Breast epithelium (tissue), 3 donors: ENCODE data around the gene DOP1A.

ENCODE experiments used
- POLR2A ChIP-seq: fragments of 450-650 bp; IDR thresholded peaks from one replicate; pipeline ENCODE4 v1.6.1; 2016; ENCODE audit warnings: antibody characterized with exemption, mild to moderate bottlenecking, moderate library complexity
- TF ChIP-seq, protein P1 (sequence below), 3 donors: fragments of 450-650 bp; IDR thresholded peaks; one replicate each; pipeline ENCODE4 v1.5.1; 2016 to 2017; ENCODE audit warnings: antibody characterized with exemption in 3 of 3, mild to moderate bottlenecking in 3 of 3, moderate library complexity in 3 of 3

GRCh38 chr6:83126807-83127206, 59.3 kb downstream of the DOP1A start:
- no peak for TF ChIP-seq POLR2A
- TF ChIP-seq, protein P1, sequence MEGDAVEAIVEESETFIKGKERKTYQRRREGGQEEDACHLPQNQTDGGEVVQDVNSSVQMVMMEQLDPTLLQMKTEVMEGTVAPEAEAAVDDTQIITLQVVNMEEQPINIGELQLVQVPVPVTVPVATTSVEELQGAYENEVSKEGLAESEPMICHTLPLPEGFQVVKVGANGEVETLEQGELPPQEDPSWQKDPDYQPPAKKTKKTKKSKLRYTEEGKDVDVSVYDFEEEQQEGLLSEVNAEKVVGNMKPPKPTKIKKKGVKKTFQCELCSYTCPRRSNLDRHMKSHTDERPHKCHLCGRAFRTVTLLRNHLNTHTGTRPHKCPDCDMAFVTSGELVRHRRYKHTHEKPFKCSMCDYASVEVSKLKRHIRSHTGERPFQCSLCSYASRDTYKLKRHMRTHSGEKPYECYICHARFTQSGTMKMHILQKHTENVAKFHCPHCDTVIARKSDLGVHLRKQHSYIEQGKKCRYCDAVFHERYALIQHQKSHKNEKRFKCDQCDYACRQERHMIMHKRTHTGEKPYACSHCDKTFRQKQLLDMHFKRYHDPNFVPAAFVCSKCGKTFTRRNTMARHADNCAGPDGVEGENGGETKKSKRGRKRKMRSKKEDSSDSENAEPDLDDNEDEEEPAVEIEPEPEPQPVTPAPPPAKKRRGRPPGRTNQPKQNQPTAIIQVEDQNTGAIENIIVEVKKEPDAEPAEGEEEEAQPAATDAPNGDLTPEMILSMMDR (IDR thresholded peaks at IDR 0.05), result no peak
